Measurements from ENCODE around the gene MRPL43.
"Not testable (repeated sequence)": the region's sequence is repeated elsewhere in the genome, so short reads cannot be mapped to it uniquely, and the experiment has no call there.

Gene MRPL43

DNA sequence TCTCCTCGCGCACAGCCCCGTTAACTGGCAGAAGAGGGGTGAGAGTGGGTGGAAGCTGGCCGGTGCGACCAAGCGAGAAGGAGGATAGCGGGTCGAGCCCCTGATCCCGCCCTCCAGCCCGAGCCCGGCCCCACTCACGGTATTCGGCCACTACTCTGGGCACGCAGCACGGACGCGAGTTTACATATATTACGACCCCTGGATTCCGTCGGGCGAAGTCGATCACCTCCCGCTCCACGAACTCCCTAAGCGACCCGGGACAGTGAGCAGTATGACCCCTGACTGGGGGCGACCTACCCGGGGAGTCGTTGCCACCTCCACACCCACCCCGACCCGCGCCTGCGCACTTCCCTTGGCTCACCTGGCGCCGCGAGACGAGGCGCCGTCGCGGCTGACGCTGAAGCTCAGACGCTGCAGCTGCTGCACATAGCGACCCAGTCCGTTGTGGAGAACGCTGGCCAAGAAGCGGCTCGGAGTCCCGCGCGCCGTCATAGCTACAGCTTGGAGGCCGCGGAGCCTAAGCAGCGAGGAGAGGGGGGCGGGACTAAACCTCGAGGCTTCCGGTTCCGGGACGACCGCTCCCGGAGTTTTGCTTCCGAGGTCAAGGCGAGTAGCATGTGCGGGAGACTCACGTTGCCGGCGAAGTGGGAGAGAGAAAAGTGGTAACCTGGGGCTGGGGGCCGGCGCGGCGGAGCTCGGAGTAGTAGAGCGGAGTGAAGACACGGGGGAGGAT is at the start of gene MRPL43, which contains the start of gene TWNK:
TSS of gene MRPL43 (minus strand) at position 546 of the 733 bp plus-strand sequence. CDS start at position 492, 54 bp downstream.
TSS of gene TWNK (plus strand) at position 592 of the 733 bp plus-strand sequence. CDS start 668 bp downstream, outside the sequence.
- Histone ChIP-seq H3K9ac (ENCODE audit: low read length) (peak within 1 kb of the TSS; percentile 93), H3K9me3 (ENCODE audit: control insufficient read depth, low read length) (no peaks in the 10 kb centered on the region), H3K36me3 (ENCODE audit: control insufficient read depth, insufficient read depth, low read length, severe bottlenecking) (peaks cover 20% of the 10 kb centered on the region), H3K4me1 (ENCODE audit: control insufficient read depth, insufficient read depth, low read length) (peaks cover 28% of the 10 kb centered on the region), H3K27me3 (replicated peaks; ENCODE audit: control insufficient read depth, insufficient read depth, low read length) (no peaks in the 10 kb centered on the region), H3K4me3 (ENCODE audit: low read length) (peak within 1 kb of the TSS; percentile 91)
- DNase-seq (ENCODE audit: low read depth): peak; percentile 94

DNA sequence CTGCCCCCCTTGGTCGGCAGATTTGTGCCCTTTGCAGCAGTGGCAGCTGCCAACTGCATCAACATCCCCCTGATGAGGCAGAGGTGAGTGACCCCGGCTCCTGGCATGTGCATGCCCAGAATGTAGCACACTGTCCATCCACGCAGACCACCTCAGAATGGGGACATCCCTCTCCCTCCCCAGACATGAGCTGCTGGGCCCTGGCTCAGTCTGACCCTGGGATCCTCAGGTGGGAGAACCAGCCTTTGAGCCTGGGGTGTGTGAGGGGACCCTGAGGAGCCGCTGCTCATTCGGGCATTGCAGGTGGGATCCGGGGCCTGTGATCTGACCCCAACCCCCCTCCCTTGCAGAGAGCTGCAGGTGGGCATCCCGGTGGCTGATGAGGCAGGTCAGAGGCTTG is 49.4 kb upstream of the MRPL43 start:
- no peaks in the 10 kb centered on the region for H3K27me3 ChIP-seq (replicated peaks; ENCODE audit: control insufficient read depth, insufficient read depth, low read length)
- H3K4me3 ChIP-seq (ENCODE audit: low read length): no peak overlapping the region

DNA sequence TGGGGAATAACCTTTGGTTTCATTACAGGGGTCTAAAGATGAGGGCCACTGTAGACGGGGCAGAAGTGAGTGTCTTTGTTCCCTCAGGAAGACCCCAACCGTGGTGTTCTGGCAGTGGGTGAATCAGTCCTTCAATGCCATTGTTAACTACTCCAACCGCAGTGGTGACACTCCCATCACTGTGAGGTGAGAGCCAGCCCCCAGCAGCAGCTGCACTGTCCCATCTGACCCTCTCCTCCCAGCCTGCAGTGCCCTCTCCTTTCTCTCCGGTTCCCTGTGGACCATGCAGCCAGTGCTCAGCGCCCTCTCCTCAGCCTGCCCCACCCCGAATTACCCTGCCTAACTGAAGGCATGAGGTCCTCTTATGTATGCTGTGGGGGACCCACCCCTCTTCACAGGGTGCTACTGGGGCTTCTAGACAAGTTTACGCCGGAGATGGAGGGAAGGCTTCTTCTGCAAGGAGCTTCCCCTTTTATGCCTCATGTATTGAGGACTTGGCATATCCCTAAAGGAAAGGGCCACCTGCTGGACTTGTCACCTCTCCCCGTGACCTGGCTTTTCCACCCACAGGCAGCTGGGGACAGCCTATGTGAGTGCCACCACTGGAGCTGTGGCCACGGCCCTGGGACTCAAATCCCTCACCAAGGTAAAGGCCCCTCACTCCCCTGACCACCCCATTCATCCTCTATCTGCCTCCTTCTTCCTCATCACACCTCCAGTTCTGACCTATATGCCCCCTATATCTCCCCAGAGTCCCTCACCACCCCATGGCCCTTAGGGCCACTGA is 48.8 kb upstream of the MRPL43 start:
- Histone ChIP-seq H3K27me3 (replicated peaks; ENCODE audit: control insufficient read depth, insufficient read depth, low read length) (no peaks in the 10 kb centered on the region), H3K4me1 (ENCODE audit: control insufficient read depth, insufficient read depth, low read length) (peaks cover 16% of the 10 kb centered on the region), H3K4me3 (ENCODE audit: low read length) (no peak overlapping the region)

More for the DNA sequence above, 49.4 kb upstream of the MRPL43 start:
- H3K36me3 ChIP-seq (ENCODE audit: control insufficient read depth, insufficient read depth, low read length, severe bottlenecking): peaks cover 53% of the 10 kb centered on the region
- peaks cover 14% of the 10 kb centered on the region for H3K4me1 ChIP-seq (ENCODE audit: control insufficient read depth, insufficient read depth, low read length)
- no peak overlapping the region for H3K9ac ChIP-seq (ENCODE audit: low read length)
- no peak for DNase-seq (ENCODE audit: low read depth)
- no peaks in the 10 kb centered on the region for H3K9me3 ChIP-seq (ENCODE audit: control insufficient read depth, low read length)

DNA sequence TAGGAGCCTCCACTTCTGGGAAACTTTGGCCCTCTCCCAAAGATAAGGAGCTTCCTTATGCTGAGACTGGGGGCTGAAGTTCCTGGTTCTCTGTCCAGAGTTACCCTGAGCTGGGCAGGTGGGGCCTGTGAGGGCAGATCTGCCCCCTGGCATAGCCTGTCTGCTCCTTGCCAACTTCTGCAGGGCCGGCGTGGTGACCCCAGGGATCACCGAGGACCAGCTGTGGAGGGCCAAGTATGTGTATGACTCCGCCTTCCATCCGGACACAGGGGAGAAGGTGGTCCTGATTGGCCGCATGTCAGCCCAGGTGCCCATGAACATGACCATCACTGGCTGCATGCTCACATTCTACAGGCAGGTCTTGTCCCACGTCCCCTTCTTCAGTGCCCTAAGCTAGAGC is 48.0 kb upstream of the MRPL43 start:
- Histone ChIP-seq H3K4me3 (ENCODE audit: low read length) (no peak overlapping the region), H3K36me3 (ENCODE audit: control insufficient read depth, insufficient read depth, low read length, severe bottlenecking) (peaks cover 53% of the 10 kb centered on the region), H3K27me3 (replicated peaks; ENCODE audit: control insufficient read depth, insufficient read depth, low read length) (no peaks in the 10 kb centered on the region), H3K9ac (ENCODE audit: low read length) (no peak overlapping the region), H3K9me3 (ENCODE audit: control insufficient read depth, low read length) (no peaks in the 10 kb centered on the region), H3K4me1 (ENCODE audit: control insufficient read depth, insufficient read depth, low read length) (peaks cover 16% of the 10 kb centered on the region)
- no peak for DNase-seq (ENCODE audit: low read depth)

More for the DNA sequence above, 48.8 kb upstream of the MRPL43 start:
- peaks cover 53% of the 10 kb centered on the region for H3K36me3 ChIP-seq (ENCODE audit: control insufficient read depth, insufficient read depth, low read length, severe bottlenecking)
- no peaks in the 10 kb centered on the region for H3K9me3 ChIP-seq (ENCODE audit: control insufficient read depth, low read length)
- no peak for DNase-seq (ENCODE audit: low read depth)
- H3K9ac ChIP-seq (ENCODE audit: low read length): no peak overlapping the region

DNA sequence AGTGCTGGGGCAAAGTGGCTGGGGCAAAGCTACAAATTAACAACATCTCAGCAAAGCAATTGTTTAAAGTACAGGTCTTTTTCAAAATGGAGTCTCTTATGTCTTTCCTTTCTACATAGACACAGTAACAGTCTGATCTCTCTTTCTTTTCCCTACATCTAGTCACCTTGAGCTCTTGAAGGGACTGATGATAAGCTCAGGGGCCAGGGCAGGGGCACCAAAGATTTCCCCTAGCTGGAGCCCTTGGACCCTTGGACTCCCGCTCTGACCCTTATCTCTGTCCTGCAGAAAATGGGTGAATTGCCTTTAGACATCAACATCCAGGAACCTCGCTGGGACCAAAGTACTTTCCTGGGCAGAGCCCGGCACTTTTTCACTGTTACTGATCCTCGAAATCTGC is 47.1 kb upstream of the MRPL43 start:
- Histone ChIP-seq H3K36me3 (ENCODE audit: control insufficient read depth, insufficient read depth, low read length, severe bottlenecking) (peaks cover 47% of the 10 kb centered on the region), H3K4me1 (ENCODE audit: control insufficient read depth, insufficient read depth, low read length) (peaks cover 16% of the 10 kb centered on the region)
- not testable (repeated sequence) for H3K27me3 ChIP-seq (replicated peaks; ENCODE audit: control insufficient read depth, insufficient read depth, low read length); H3K4me3 ChIP-seq (ENCODE audit: low read length); DNase-seq (ENCODE audit: low read depth); H3K9me3 ChIP-seq (ENCODE audit: control insufficient read depth, low read length); H3K9ac ChIP-seq (ENCODE audit: low read length)

GRCh38 chr10:101033276-101033675 is 46.0 kb upstream of the MRPL43 start:
- Histone ChIP-seq H3K9me3 (ENCODE audit: control insufficient read depth, low read length) (no peaks in the 10 kb centered on the region), H3K4me3 (ENCODE audit: low read length) (peak overlapping the region; percentile 84), H3K36me3 (ENCODE audit: control insufficient read depth, insufficient read depth, low read length, severe bottlenecking) (peaks cover 35% of the 10 kb centered on the region), H3K4me1 (ENCODE audit: control insufficient read depth, insufficient read depth, low read length) (peaks cover 22% of the 10 kb centered on the region), H3K27me3 (replicated peaks; ENCODE audit: control insufficient read depth, insufficient read depth, low read length) (no peaks in the 10 kb centered on the region), H3K9ac (ENCODE audit: low read length) (peak overlapping the region; percentile 87)
- DNase-seq (ENCODE audit: low read depth): no peak

GRCh38 chr10:101032637-101033224 is 45.4 kb upstream of the MRPL43 start:
- Histone ChIP-seq H3K27me3 (replicated peaks; ENCODE audit: control insufficient read depth, insufficient read depth, low read length) (no peaks in the 10 kb centered on the region), H3K9me3 (ENCODE audit: control insufficient read depth, low read length) (no peaks in the 10 kb centered on the region), H3K4me1 (ENCODE audit: control insufficient read depth, insufficient read depth, low read length) (peaks cover 22% of the 10 kb centered on the region), H3K4me3 (ENCODE audit: low read length) (peak overlapping the region; percentile 84), H3K36me3 (ENCODE audit: control insufficient read depth, insufficient read depth, low read length, severe bottlenecking) (peaks cover 30% of the 10 kb centered on the region), H3K9ac (ENCODE audit: low read length) (peak overlapping the region; percentile 87)
- DNase-seq (ENCODE audit: low read depth): peak; percentile 91

GRCh38 chr10:101031796-101032636 is 44.7 kb upstream of the MRPL43 start:
- Histone ChIP-seq H3K4me1 (ENCODE audit: control insufficient read depth, insufficient read depth, low read length) (peaks cover 22% of the 10 kb centered on the region), H3K9ac (ENCODE audit: low read length) (peak overlapping the region; percentile 87), H3K36me3 (ENCODE audit: control insufficient read depth, insufficient read depth, low read length, severe bottlenecking) (peaks cover 23% of the 10 kb centered on the region), H3K9me3 (ENCODE audit: control insufficient read depth, low read length) (no peaks in the 10 kb centered on the region), H3K4me3 (ENCODE audit: low read length) (peak overlapping the region; percentile 84), H3K27me3 (replicated peaks; ENCODE audit: control insufficient read depth, insufficient read depth, low read length) (no peaks in the 10 kb centered on the region)
- peak; percentile 89 for DNase-seq (ENCODE audit: low read depth)

DNA sequence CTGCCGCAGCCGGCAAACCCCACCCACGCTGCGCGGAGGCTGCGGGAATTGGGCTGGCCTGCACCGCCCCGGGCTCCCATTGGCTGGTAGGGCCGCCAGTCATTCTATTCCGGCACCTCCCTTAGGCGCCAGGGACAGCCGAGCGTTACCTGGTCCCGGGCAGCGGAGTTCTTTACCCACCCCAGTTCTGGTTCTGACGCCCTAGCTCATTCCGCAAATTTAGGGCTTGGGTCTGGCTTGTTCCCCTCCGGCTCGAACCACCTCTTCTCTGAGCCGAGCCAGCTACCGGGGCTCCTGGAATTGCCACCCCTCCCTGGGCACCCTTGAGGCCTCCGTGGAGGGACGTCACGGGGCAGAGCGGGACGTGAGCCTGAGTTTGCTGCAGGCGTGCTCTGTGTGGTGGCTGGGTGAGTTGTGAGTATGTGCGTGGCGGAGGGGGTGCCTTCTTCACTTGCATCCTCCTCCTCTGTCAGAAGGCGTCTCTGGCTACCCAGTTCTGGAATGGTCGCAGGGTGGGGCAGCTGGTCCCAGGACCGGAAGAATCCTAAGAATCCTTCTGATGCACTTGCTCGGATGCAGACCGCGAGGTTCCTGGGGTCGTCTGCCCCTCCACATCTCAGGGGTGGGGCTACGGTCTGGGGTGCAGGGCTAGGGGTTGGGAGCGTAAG is 44.0 kb upstream of the MRPL43 start, which contains the start of the genes PDZD7 and SFXN3:
TSS of gene PDZD7 (minus strand) at position 2 of the 668 bp plus-strand sequence. CDS start 910 bp downstream, outside the sequence.
TSS of gene SFXN3 (plus strand) at position 107 of the 668 bp plus-strand sequence. CDS start 3,461 bp downstream, outside the sequence.
- H3K27me3 ChIP-seq (replicated peaks; ENCODE audit: control insufficient read depth, insufficient read depth, low read length): no peaks in the 10 kb centered on the region
- peaks cover 22% of the 10 kb centered on the region for H3K4me1 ChIP-seq (ENCODE audit: control insufficient read depth, insufficient read depth, low read length)
- H3K9ac ChIP-seq (ENCODE audit: low read length): peak within 1 kb of the TSS; percentile 87
- peaks cover 15% of the 10 kb centered on the region for H3K36me3 ChIP-seq (ENCODE audit: control insufficient read depth, insufficient read depth, low read length, severe bottlenecking)
- peak within 1 kb of the TSS; percentile 84 for H3K4me3 ChIP-seq (ENCODE audit: low read length)
- DNase-seq (ENCODE audit: low read depth): peak; percentile 96
- no peaks in the 10 kb centered on the region for H3K9me3 ChIP-seq (ENCODE audit: control insufficient read depth, low read length)

Measured in adipocyte (in vitro differentiated cells).